NCI-H460 (cell line): ENCODE data around the gene MTUS2. TPM values are rescaled to one million over a fixed set of nuclear protein-coding genes. Genes with fewer than 3 reads are reported as not detected.

Experiments
- DNase-seq: peaks from one replicate; pipeline ENCODE4 v3.0.0-alpha.2; 2016; ENCODE audit warnings: low read depth; ENCODE audit errors: extremely low read depth
- total RNA-seq: library from RNA; depleted of rRNA; stranded (reverse); fragments of >200 nt; shearing (Covaris generic); gene quantifications from 2 replicates; pipeline ENCODE4 v1.2.3, GENCODE V29; 2014

Gene MTUS2
- total RNA-seq, 1 experiment from 2014 or later = not detected

DNA sequence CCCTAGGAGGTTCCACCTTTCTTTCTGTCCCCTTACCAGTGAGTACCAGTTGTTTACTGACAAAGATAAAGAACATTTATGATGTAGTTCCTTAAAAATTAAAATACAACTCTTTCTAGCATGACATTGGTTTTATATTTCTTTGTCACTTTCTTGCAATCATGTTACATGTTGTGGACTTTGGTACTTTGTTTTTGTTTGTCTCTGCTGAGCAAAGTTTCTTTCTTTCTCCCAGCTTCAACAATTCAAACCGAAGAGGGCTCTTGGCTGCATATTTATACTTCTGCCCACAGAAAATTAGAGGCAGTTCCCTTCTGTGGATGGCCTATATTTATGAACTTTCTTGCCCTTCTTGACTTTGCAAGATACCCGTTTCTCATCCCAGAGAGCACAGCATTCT, 201.2 kb downstream of the MTUS2 start:
- no peak for DNase-seq

DNA sequence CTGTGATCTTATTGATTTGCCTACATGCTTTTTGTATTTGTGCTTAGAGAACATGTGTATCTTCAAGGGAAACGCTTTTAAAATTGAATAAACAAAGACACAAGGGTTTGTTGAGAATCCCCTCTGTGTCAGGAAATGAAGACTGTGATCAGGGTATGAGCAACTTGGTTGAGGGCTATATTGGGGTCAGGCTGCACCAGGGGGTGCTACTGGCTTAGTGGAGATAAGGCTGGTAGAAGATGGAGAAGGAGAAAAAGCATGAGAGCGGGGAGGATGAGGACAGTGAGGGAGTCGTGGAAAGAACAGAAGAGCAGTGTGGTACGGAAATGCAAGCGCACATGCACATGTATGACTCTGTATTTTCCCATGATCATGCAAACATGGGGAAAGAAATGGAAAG, 201.6 kb downstream of the MTUS2 start:
- no peak for DNase-seq

DNA sequence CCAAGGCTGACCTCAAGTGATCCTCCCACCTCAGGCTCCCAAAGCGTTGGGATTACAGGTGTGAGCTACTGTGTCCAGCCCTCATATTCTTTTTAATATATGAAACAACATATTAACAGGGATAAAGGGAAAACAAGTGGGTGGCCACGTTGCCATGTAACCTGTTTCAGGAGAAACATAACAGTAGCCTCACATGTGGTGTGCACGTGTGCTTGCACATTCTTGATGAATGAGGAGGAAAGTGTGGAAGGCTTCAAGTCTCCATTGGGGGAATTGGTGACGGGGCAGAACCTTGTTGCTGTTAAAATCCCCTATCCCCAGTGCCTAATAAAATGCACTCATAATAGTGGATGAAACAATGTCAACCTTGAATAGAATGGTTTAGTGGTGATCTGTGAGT, 202.3 kb downstream of the MTUS2 start:
- no peak for DNase-seq

DNA sequence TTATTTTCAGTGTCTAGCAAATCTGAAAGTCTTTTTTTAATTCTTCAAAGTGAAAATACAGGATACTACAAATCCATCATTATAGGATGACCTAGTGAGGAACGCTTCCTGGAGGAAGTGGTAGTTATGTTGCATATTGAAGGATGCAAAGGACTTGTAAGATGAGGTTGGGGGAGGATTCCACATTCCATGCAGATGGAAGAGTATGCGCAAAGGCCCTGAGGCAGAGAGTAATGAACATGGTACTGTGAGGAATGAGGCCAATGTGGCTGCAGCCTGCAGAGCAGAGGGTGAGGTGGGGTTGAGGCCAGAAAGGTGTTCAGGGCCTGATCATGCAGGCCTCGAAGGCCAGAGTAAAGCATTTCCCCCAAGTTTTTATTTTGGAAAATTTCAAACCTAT, 202.8 kb downstream of the MTUS2 start:
- DNase-seq = no peak

DNA sequence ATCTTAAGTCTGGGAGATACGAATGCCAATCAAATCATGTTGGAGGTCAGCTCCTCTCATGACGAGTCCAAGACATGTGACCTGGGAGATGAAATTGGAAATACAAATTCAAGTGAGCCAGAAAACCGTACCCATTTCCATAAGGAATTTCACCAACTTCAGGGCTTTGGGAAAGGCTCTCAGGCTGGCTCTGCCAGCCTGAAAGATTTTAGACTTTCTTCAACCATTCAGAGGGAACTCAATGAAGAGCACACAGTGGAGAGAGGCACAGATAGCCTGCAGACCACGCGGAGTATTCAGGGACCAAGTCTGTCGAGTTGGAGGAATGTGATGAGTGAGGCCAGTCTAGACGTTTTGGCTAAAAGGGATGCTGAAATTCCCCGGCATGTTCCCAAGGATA, 204.6 kb downstream of the MTUS2 start:
- DNase-seq = no peak

DNA sequence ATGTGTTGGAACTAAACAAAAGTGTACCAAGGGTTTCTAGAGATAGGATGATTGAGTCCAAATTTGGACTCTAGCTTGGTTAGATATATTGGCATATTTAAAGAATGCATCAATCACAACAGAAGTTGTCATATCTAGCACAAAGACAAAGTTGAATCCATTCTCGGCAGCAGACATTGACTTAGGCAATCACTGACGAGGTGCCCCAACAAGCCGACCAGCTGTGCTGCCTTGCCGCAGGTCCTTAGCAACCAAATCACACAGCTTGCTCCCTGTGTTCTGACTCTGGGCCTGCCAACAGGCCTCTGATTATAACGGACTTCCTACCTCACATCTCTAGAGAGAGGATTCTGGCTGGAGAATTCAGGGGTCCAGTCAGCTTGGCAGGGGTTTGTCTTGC, 208.7 kb downstream of the MTUS2 start:
- DNase-seq = no peak

DNA sequence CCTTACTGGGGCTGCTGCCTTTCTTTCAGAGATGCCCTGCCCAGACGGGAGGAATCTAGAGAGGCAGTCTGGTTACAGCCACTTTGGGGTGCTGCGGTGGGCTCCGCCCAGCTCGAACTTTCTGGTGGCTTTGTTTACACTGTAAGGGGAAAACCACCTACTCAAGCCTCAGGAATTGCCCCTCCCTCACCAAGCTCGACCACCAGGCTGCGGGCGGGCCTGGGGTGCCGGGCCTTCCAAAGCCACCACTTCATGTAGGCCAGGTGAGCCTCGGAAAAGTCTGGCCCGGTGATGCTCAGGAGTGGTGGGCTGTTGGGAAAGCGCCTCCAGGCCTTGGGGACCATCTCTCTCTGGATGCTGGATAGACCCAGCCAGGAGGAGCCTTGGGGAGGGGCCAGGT, 218.6 kb downstream of the MTUS2 start:
- DNase-seq = no peak

DNA sequence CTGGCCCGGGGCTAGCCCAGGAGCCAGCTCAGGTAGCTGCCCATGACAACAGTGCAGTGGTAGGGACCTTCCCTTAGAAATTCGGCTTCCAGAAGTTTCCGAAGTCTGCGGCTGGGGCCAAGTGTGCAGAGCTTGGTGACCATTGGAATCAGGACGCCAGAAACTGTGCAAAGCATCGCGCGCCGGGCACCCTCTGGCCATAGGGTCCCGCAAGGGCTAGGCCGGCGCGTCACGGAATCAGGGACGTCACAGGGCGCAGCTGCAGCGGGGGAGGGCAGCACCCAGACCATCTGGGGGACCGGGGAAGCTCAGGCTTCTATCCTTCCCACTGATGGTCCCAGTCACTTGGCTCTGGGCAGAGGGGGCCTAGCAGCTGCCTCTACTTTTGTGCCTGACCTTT, 219.1 kb downstream of the MTUS2 start:
- no peak for DNase-seq

DNA sequence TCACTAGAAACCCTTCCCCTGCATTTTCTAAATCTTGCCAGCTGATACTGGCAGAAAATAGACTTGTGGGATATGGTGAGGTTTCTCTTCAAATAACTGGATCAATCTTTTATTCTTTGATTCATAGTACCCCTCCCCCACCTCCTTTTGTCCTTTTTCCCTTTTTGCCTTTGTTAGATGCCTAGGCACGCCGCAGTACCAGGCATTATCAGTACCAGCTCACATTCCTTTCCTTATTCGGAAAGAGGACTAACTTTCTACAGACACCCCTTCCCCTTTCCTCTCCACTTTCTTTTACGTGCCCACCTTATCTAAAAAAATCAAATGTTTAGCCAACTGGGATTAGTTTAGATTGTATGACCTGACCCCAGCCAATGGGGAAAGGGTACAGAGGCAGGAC, 226.4 kb downstream of the MTUS2 start:
- no peak for DNase-seq

DNA sequence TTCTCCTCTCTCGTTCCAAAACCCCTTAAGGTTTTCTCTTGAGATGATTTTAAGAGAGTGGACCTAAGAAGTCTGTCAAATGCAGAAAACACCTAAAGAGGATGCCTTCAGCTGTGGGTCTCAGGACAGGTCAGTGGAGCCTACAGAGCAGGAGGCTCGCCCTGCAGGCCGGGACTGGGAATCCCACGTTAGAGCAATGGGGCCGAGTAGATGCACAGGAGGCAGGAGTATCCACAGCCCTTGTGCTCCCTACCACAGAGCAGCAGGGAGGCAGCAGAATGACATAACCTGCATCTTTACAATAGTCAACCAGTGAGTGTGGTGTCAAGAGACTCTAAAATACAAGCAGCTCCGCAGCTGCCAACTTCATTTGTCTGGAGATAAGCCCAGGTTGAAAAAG, 229.4 kb downstream of the MTUS2 start:
- DNase-seq = no peak

DNA sequence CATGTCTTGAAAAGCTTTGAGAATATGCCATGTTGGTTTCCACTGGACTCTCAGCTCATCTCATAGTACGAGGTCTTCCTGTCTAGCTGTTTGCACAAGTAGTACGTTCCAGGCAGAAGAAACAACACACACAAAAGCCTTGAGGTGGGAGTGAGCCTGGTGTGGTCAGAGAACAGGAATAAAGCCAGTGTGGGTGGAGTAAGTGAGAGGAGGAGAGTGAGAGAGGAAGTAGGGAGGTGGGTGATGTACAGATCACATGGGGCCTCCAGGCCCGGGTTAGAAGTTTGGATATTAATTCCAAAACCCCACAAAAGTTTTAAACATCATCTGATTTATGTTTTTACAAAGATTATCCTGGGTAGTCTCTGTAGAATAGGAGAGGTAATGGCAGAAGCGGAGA, 230.6 kb downstream of the MTUS2 start:
- DNase-seq = no peak

DNA sequence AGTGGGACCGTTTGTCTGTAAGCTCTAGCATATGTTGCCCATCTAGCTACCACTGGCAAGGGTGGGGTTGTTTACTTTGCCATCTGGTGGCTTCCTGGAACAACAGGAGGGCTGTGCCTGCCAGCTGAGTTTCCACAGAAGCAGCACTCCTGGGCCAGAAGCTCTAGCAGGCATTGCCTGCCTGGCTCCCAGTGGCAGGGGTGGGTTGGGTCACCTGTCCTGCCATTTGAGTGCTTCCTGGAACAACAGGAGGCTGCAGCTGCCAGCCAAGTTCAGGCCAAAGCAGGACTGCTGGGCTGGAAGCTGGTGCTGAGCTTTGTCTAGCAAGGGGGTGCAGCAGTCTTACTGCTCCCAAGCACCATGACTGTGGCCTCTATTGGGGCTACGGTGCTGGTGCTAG, 239.7 kb downstream of the MTUS2 start:
- no peak for DNase-seq

DNA sequence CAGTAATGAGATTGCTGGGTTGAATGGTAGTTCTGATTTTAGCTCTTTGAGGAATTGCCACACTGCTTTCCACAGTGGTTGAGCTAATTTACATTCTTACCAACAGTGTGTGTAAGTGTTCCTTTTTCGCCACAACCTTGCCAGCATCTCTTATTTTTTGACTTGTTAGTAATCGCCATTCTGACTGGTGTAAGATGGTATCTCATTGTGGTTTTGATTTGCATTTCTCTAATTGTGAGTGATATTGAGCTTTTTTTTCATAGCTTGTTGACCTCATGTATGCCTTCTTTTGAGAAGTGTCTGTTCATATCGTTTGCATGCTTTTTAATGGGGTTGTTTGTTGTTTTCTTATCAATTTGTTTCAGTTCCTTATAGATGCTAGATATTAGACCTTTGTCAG, 245.0 kb downstream of the MTUS2 start:
- no peak for DNase-seq

DNA sequence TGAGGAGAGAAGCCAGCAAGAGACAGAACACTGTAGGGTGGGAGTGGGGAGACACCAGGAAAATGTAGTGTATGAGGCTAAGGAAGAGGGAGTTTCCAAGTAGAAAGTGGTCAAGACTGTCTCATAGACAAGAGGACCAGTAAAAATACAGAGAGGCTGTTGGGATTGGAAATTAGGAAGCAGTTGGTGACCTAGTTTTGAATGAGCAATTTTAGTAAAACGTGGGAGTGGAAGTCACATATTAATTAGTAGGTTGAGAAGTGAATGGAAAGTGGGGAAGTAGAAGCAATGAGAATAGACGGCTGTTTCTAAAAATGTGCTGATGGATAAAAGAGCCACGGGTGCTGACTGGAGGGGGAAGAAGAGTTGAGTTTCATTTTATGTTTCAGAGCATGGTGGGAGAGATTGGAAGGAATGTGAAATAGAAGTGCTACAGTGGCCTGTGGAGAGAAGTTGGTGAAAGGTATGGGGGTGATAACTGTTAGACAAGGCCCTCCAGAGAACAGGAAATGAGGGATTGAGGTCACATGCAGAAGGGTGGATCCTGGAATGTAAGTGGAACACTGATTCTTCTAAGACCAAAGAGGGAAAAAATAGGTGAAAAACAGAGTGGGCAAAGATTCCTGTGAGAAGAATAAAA, 247.3 kb downstream of the MTUS2 start:
- no peak for DNase-seq

DNA sequence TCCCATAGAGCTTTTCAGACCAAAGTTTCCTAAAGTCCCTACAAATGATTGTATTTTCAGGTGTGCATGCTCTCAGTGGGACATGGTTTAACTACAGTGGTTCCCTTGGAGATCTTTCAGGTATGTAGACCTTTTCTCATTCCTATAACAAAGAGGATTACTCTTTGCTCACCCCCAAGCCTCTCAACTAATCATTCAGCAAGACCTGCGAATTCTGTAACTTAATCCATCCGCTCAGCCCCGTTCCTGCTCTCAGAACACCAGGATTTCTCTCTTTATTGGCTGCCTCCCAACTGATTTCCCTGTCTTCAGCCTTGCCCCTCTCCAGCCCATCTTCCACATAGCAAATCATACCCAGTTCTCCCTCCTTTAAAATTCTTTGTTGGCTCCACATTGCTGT, 253.6 kb downstream of the MTUS2 start:
- DNase-seq = no peak

DNA sequence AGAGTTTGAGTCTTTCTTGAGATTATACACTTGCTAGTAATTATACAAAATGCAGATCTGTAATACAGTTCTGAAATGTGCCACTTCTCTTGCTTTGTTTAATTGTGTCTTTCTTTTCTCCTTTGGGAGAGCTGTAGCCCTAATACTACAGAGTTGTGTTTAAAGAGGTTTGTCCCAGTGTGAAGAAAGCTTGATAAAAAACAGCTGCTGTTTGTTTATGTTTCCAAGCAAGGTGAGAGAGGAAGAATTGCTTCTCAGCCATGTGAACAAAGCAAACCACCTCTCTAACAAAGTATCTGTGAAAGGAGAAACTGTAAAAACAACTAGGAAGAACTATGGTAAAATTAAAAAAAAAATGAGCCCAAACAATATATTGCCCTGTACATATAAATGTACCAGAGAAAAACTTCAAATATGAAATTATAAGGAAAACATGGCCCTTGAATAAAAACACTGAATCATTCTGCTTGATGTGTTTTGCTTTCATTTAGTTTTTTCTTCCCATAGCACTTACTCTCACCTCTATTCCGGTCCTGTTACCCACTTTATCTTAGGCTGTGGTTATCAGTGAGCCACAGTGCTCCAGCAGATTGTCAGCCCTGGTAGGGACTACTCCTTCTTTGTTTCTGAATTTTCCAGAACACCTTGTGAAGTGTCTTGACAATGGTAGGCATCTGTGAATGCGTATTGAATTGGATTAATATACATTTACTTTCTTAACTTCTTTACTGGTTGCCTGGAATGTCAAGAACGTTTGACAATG, 257.1 kb downstream of the MTUS2 start:
- no peak for DNase-seq

DNA sequence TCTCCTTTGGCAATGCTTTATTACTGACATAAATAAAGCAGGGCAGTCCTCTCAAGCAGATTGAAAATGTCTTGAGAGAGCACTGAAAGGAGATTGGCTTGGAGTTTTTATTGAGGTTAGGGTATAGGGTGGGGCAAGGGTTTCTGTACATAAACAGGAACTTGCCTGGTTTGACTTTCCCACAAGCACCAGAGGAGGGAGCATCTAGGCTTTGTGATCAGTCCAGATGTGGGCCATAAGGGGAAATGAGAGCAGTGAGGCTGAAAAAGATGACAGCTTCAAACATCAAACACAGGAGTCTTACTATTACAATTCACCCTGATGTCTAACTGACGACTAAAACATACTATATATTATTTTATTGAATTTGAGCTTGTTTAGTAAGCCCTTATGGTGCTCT, 260.9 kb downstream of the MTUS2 start:
- DNase-seq = no peak

DNA sequence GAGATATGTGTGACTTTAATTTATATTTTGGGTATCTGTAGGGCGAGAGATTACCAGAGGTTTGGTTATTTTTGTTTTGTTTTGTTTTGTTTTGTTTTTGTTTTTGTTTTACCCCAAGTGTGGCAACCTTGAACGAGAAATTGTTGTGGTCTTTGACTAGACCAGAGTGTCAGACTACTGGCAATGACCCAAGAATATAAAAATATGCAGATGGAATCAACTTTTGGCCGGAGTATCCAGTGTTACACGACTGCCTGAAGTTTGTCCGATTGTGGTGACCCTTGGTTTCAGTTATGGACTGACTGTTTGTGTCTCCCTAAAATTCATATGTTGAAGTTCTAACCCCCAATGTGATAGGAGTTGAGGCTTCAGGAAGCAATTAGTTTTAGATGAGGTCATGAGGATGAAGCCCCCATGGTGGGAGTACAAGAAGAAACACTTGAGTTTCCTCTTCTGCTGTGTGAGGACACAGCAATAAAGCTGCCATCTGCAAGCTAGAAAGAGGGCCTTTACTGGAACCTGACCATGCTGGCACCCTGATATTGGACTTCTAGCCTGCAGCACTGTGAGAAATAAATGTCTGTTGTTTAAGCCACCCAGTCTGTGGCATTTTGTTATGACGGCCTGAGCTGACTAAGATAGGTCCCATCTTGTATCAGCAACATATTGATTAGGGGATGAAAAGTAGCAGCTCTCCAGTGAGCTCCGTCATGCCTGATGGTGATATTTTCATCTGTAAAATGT, 261.7 kb downstream of the MTUS2 start:
- DNase-seq = no peak

DNA sequence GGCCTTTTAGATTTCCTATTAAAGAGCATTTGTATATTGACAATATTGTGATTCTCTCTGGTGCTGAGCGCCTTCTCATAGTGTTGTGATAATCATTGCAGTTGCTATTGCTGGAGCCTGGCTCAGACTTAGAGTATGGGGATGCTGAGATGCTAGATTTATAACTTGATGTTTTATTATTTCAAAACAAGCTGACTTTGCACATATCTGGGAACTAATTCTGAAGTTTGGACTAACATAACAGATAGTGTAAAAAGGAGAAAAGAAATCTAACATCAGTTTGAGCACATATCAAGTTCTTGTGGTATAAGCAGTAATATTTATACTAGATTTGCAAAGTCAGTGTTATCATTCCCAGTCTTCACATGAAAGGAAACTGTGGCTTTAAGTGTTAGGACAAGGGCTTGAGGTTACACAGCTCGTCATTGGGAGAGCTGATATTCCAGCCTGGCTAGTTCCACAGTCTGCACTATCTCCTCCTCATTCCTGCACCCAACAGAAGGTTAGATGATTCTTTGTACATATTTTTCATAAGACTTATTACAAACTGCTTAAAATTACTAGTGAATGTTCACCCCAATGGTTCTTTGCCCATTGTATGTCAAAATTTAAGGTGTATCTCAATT, 279.8 kb downstream of the MTUS2 start:
- DNase-seq = no peak

DNA sequence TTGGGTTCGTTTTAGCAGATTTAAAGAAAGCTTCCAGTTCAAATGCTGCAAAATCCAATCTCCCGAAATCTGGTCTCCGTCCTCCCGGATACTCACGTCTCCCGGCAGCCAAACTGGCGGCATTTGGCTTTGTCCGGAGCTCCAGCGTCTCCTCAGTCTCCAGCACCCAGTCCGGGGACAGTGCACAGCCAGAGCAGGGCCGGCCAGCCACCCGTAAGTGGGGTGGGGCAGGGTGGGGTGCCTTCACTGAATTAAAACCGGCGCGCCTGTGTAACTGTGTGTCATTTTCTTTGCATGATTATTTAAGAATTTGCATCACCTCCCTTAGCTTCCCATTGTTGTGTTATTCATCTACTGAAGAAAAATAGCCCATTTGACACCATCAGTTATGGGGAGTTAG, 280.6 kb downstream of the MTUS2 start:
- no peak for DNase-seq

DNA sequence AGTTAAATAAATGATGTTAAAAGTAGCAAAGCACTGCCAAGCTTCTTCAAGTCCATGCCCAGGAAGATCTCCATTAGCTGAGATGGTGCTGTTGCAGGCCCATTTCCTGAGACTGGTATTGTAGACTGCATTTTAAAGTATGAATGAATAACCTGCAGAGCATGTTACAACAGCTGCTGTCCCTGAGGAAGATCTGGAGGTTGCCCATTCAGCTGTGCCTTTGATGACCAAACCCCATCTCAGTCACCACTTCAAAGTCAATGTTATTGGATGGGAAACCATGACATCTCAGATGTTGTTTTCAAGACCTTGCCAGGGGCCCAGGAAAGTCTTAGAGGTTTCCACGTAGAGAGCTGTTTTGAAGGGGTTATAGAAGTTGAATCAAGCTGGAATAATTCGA, 281.3 kb downstream of the MTUS2 start:
- DNase-seq = no peak

DNA sequence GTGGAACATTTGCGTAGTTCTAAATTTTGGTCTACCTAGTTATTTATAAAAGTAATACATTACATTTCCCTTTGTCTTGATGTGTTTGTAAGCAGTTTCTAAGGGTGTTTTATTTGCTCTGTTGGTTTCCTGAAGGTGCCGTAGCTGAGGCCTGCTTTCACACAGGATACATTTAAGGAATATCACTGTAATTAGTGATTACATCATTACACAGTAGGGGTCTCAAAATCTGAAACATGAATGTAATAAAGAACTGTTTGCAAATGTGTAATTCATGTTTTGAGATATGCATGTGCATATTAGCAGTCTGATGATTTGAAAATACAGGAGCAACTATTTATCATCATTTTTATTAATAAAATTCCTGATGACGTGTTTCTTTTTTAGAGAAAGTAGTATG, 281.8 kb downstream of the MTUS2 start:
- no peak for DNase-seq
